Endodermal cell (in vitro differentiated cells): ENCODE data around the gene MMD. TPM values are rescaled to one million over a fixed set of nuclear protein-coding genes. Genes with fewer than 3 reads are reported as not detected.

Source experiments
- DNase-seq: peaks from one replicate; pipeline ENCODE4 v3.0.0-alpha.2; 2017
- H3K27ac ChIP-seq: 2 replicates; pipeline ENCODE4 v1.5.1; 2013; ENCODE audit warnings: mild to moderate bottlenecking, low read depth, low read length, moderate library complexity
- H3K27me3 ChIP-seq: 2 replicates; pipeline ENCODE4 v1.6.1; 2013; ENCODE audit warnings: mild to moderate bottlenecking, low read length, moderate library complexity; ENCODE audit not compliant: insufficient read depth, control insufficient read depth, poor library complexity, severe bottlenecking
- H3K36me3 ChIP-seq: 2 replicates; pipeline ENCODE4 v1.7.0; 2013; ENCODE audit warnings: mild to moderate bottlenecking, low read length, moderate library complexity; ENCODE audit not compliant: control insufficient read depth, insufficient read depth
- H3K4me1 ChIP-seq: one replicate; pipeline ENCODE4 v1.7.0; 2013; ENCODE audit warnings: low read length; ENCODE audit not compliant: control insufficient read depth, insufficient read depth
- H3K4me3 ChIP-seq: 2 replicates; pipeline ENCODE4 v1.5.1; 2013; ENCODE audit warnings: mild to moderate bottlenecking, low read length, moderate library complexity
- H3K9ac ChIP-seq: 2 replicates; pipeline ENCODE4 v1.6.1; 2013; ENCODE audit warnings: mild to moderate bottlenecking, low read length, moderate library complexity; ENCODE audit not compliant: poor library complexity, severe bottlenecking; ENCODE audit errors: extremely low read depth
- H3K9me3 ChIP-seq: 2 replicates; pipeline ENCODE4 v1.6.1; 2013; ENCODE audit warnings: mild to moderate bottlenecking, low read length, moderate library complexity; ENCODE audit not compliant: control insufficient read depth
- H3K27ac Mint-ChIP-seq: 2 replicates; pipeline ENCODE4 v1.8.0; 2020; ENCODE audit warnings: mixed read lengths
- H3K27me3 Mint-ChIP-seq: 2 replicates; pipeline ENCODE4 v1.8.0; 2021; ENCODE audit warnings: mild to moderate bottlenecking, mixed read lengths; ENCODE audit not compliant: insufficient read depth
- H3K36me3 Mint-ChIP-seq: 2 replicates; pipeline ENCODE4 v1.8.0; 2020; ENCODE audit warnings: low read depth, mixed read lengths
- H3K4me1 Mint-ChIP-seq: 2 replicates; pipeline ENCODE4 v1.8.0; 2020; ENCODE audit warnings: mixed read lengths
- H3K4me3 Mint-ChIP-seq: 2 replicates; pipeline ENCODE4 v1.8.0; 2020; ENCODE audit warnings: mild to moderate bottlenecking, moderate library complexity, mixed read lengths
- H3K9me3 Mint-ChIP-seq: 2 replicates; pipeline ENCODE4 v1.8.0; 2020; ENCODE audit warnings: mild to moderate bottlenecking, mixed read lengths
- WGBS, 2 experiments: methylation state at CpG; one replicate each; pipeline versions ENCODE4 v1.1.5 to v1.1.7; 2013; ENCODE audit warnings: missing lambda C conversion rate in 2 of 2, mixed read lengths in 1 of 2; ENCODE audit not compliant: insufficient coverage in 1 of 2, insufficient read length in 1 of 2; 5-methylcytosine and 5-hydroxymethylcytosine counted together
- total RNA-seq, 2 donors: library from RNA; stranded (reverse); fragmentation: NEBNext Ultra II Directional in 1 of 2; extraction: Animal tissue kit (Norgen Biotek cat#: 25700) in 1 of 2; gene quantifications; 2 replicates in 1 of 2; 3 replicates in 1 of 2; pipeline ENCODE4 v1.2.1, GENCODE V29; 2021
- TF ChIP-seq, protein P1 (sequence below): fragments of 200-600 bp; sonication (generic); conservative IDR thresholded peaks from 2 replicates; pipeline ENCODE4 v1.5.0; 2021; ENCODE audit warnings: antibody characterized with exemption, mild to moderate bottlenecking

The MMD gene
- total RNA-seq, 2 donors from 2014 or later: 40.1 to 40.2 TPM

DNA sequence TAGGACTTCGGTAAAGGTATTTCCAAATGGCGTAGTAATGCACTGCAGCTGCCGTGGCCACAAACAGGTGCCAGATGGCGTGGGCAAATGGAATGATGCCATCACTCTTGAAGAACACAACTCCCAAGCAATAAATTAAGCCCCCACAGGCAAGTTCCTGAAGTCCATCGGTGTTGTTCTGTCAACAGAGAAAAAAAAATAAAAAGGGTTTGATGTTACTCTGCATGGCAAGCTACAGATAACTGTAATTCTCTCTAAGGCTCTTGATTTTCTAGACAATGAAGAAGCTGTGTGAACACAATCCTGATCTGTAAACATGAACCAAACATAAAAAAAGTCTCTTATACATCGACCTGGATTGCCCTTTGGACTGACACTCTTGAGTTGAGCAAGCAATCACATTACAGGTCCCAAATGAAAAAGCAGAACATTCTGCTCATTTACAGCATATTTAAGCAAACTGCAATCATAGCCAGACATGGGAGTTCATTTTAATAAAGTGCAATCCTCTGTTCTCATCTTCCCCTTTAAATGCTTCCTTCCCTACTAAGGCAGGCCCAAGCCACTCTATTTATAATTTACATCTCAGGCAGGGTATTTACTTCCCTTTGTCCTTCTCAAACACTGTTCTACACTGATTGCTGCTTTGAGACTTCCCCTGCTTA, 27.1 kb downstream of the MMD start:
- Mint-ChIP-seq H3K27me3 (no peaks in the 10 kb centered on the region), H3K36me3 (peaks cover 46% of the 10 kb centered on the region), H3K4me3 (no peak overlapping the region), H3K9me3 (no peaks in the 10 kb centered on the region), H3K27ac (no peak overlapping the region), H3K4me1 (no peaks in the 10 kb centered on the region)
- H3K36me3 ChIP-seq: peaks cover 42% of the 10 kb centered on the region
- WGBS, 2 experiments: 93 to 98% methylated on average over 5 to 6 of the region's 6 CpGs
- no peak overlapping the region for H3K4me3 ChIP-seq
- H3K9ac ChIP-seq: no peak overlapping the region
- H3K27ac ChIP-seq: no peak overlapping the region
- no peak for DNase-seq
- TF ChIP-seq, protein P1, sequence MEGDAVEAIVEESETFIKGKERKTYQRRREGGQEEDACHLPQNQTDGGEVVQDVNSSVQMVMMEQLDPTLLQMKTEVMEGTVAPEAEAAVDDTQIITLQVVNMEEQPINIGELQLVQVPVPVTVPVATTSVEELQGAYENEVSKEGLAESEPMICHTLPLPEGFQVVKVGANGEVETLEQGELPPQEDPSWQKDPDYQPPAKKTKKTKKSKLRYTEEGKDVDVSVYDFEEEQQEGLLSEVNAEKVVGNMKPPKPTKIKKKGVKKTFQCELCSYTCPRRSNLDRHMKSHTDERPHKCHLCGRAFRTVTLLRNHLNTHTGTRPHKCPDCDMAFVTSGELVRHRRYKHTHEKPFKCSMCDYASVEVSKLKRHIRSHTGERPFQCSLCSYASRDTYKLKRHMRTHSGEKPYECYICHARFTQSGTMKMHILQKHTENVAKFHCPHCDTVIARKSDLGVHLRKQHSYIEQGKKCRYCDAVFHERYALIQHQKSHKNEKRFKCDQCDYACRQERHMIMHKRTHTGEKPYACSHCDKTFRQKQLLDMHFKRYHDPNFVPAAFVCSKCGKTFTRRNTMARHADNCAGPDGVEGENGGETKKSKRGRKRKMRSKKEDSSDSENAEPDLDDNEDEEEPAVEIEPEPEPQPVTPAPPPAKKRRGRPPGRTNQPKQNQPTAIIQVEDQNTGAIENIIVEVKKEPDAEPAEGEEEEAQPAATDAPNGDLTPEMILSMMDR: no peak
- no peaks in the 10 kb centered on the region for H3K4me1 ChIP-seq
- no peaks in the 10 kb centered on the region for H3K27me3 ChIP-seq
- H3K9me3 ChIP-seq: no peaks in the 10 kb centered on the region

DNA sequence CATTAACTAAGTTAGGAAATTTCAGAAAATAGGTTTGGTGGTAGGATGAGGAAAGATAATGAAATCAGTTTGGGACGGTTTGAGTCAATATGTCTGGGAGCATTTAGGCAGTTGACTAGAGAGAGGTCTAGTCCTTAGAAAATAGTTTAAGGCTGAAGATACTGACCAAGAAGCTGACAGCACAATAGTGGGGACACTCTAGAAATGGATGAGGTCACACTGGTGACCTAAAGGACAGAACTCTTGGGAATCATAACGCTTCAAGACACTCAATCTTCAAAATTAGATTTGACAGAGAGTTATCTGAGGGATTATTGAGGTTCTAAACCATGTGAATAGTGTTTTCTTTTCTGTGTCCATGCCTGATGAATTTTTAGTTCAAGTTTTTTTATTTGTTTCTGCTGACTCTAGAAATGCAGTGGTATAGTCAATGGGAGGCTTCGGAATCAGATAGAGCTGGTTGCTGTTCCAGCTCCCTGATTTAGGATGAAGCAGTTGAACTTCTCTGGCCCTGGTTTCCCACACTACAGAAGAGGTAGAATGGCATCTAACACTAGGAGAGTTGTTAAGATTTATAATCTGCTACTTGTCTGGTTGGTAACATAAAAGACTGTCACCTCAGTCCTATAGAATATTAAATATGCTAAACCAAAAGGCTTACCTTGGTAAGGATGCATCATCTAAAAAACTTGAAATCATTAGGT, 29.7 kb downstream of the MMD start:
- Histone ChIP-seq H3K27ac (no peak overlapping the region), H3K4me1 (no peaks in the 10 kb centered on the region), H3K9ac (no peak overlapping the region), H3K9me3 (no peaks in the 10 kb centered on the region), H3K27me3 (no peaks in the 10 kb centered on the region), H3K4me3 (no peak overlapping the region), H3K36me3 (peaks cover 28% of the 10 kb centered on the region)
- Mint-ChIP-seq H3K4me1 (peaks cover 5% of the 10 kb centered on the region), H3K27me3 (no peaks in the 10 kb centered on the region), H3K4me3 (no peak overlapping the region), H3K27ac (no peak overlapping the region), H3K9me3 (no peaks in the 10 kb centered on the region), H3K36me3 (peaks cover 25% of the 10 kb centered on the region)
- 94 to 95% methylated on average over 3 of the region's 3 CpGs for whole genome bisulfite sequencing, 2 experiments
- TF ChIP-seq, protein P1: no peak
- no peak for DNase-seq

DNA sequence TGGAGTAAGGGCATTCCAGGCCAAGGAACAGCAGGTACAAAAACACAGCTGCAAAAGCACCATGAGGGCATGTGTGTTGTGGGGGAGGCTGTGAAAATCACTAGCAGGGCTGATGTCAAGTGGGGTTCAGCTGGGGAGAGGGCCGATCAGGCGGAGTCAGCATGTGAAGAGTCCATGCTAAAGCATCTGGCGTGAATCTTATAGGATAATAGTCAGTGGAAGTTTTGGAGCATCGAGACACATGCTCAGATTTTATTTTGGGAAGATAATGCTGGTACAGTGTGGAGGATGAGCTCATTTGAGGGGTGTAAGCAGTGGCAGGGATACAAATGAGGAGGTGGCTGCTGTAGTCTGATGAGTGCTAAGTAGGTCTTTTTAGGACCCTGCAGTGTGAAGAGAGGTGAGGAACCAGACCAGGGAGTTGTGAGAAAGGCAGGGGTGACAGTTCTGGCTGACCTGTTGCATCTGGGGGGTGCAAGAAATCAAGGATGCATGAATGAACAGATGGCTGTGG, 30.3 kb downstream of the MMD start:
- Histone ChIP-seq H3K9ac (no peak overlapping the region), H3K36me3 (peaks cover 21% of the 10 kb centered on the region), H3K4me3 (no peak overlapping the region), H3K9me3 (no peaks in the 10 kb centered on the region), H3K27me3 (no peaks in the 10 kb centered on the region), H3K27ac (no peak overlapping the region), H3K4me1 (no peaks in the 10 kb centered on the region)
- Mint-ChIP-seq H3K36me3 (peaks cover 21% of the 10 kb centered on the region), H3K4me1 (peaks cover 5% of the 10 kb centered on the region), H3K27me3 (no peaks in the 10 kb centered on the region), H3K9me3 (no peaks in the 10 kb centered on the region), H3K27ac (no peak overlapping the region), H3K4me3 (no peak overlapping the region)
- no peak for DNase-seq
- WGBS, 2 experiments: 92 to 94% methylated on average over 4 of the region's 4 CpGs
- TF ChIP-seq, protein P1: no peak
